CD14-positive monocyte (primary cell): ENCODE results near the gene CXCL11. TPM values are rescaled to one million over a fixed set of nuclear protein-coding genes. Genes with fewer than 3 reads are reported as not detected.
A peak's percentile ranks its signal among the peaks of the same experiment; 100 is the strongest.

Experiments used
- DNase-seq, 3 donors: peaks; one replicate each; pipeline ENCODE4 v3.0.0-alpha.2; 2011 to 2022
- H2AFZ ChIP-seq: 2 replicates; pipeline ENCODE4 v1.6.0; 2012; ENCODE audit warnings: mild to moderate bottlenecking, low read depth, low read length, inconsistent platforms; ENCODE audit not compliant: insufficient read depth, poor library complexity, severe bottlenecking
- H3K27ac ChIP-seq, 2 donors: 1 replicate in 1 of 2; 2 replicates in 1 of 2; pipeline ENCODE4 v1.5.1; 2012 to 2013; ENCODE audit warnings: low read length in 2 of 2, control low read depth in 1 of 2, inconsistent platforms in 1 of 2, low read depth in 1 of 2, mild to moderate bottlenecking in 1 of 2
- H3K27me3 ChIP-seq, 2 donors: one replicate each; pipeline versions ENCODE4 v1.6.0 to v1.6.1; 2011 to 2013; ENCODE audit warnings: low read length in 2 of 2; ENCODE audit not compliant: control insufficient read depth in 2 of 2, insufficient read depth in 2 of 2
- H3K36me3 ChIP-seq, 2 donors: replicated peaks in 1 of 2; 1 replicate in 1 of 2; 2 replicates in 1 of 2; pipeline versions ENCODE4 v1.5.1 to v1.6.1; 2012 to 2013; ENCODE audit warnings: low read length in 2 of 2, control low read depth in 1 of 2, inconsistent platforms in 1 of 2, mild to moderate bottlenecking in 1 of 2; ENCODE audit not compliant: insufficient read depth in 2 of 2, control insufficient read depth in 1 of 2
- H3K4me1 ChIP-seq, 2 donors: 1 replicate in 1 of 2; 2 replicates in 1 of 2; pipeline versions ENCODE4 v1.5.1 to v1.6.1; 2012 to 2013; ENCODE audit warnings: low read length in 2 of 2, control low read depth in 1 of 2, inconsistent platforms in 1 of 2, mild to moderate bottlenecking in 1 of 2, moderate library complexity in 1 of 2; ENCODE audit not compliant: insufficient read depth in 2 of 2, control insufficient read depth in 1 of 2
- H3K4me2 ChIP-seq: replicated peaks from 2 replicates; pipeline ENCODE3; 2012; ENCODE audit warnings: low read length, moderate library complexity, mild to moderate bottlenecking; ENCODE audit not compliant: poor library complexity, severe bottlenecking; ENCODE audit errors: extremely low read depth
- H3K4me3 ChIP-seq, 3 experiments: fragments of 200-600 bp in 1 of 3; sonication (generic) in 1 of 3; replicated peaks in 1 of 3; 1 replicate in 2 of 3; 2 replicates in 1 of 3; pipeline ENCODE4 v1.5.1; 2011 to 2013; ENCODE audit warnings: low read length in 3 of 3, mild to moderate bottlenecking in 3 of 3, control low read depth in 2 of 3, low read depth in 2 of 3, inconsistent platforms in 1 of 3, moderate library complexity in 1 of 3
- H3K79me2 ChIP-seq: 2 replicates; pipeline ENCODE4 v1.6.0; 2012; ENCODE audit warnings: mild to moderate bottlenecking, control low read depth, inconsistent platforms, low read length, moderate library complexity; ENCODE audit not compliant: insufficient read depth
- H3K9ac ChIP-seq: 2 replicates; pipeline ENCODE4 v1.6.0; 2017; ENCODE audit warnings: low read length, mild to moderate bottlenecking; ENCODE audit not compliant: insufficient read depth, poor library complexity, severe bottlenecking
- H3K9me3 ChIP-seq, 2 donors: replicated peaks in 1 of 2; 1 replicate in 1 of 2; 2 replicates in 1 of 2; pipeline versions ENCODE4 v1.5.1 to v1.6.1; 2012 to 2013; ENCODE audit warnings: low read length in 2 of 2, control low read depth in 1 of 2; ENCODE audit not compliant: control insufficient read depth in 1 of 2, insufficient read depth in 1 of 2
- H4K20me1 ChIP-seq: 2 replicates; pipeline ENCODE4 v1.6.0; 2012; ENCODE audit warnings: mild to moderate bottlenecking, low read length, control low read depth, moderate library complexity; ENCODE audit not compliant: insufficient read depth
- H3K27ac Mint-ChIP-seq, 7 donors: one replicate each; pipeline ENCODE4 v1.8.0; 2020; ENCODE audit warnings: mild to moderate bottlenecking in 7 of 7, mixed read lengths in 7 of 7, moderate library complexity in 6 of 7, inconsistent platforms in 2 of 7
- H3K27me3 Mint-ChIP-seq, 3 donors: one replicate each; pipeline ENCODE4 v1.8.0; 2021 to 2022; ENCODE audit warnings: low read depth in 3 of 3, mild to moderate bottlenecking in 3 of 3, mixed read lengths in 3 of 3, moderate library complexity in 3 of 3, inconsistent platforms in 1 of 3
- H3K36me3 Mint-ChIP-seq, 2 donors: one replicate each; pipeline ENCODE4 v1.8.0; 2020; ENCODE audit warnings: mixed read lengths in 2 of 2, inconsistent platforms in 1 of 2, mild to moderate bottlenecking in 1 of 2
- H3K4me1 Mint-ChIP-seq: one replicate; pipeline ENCODE4 v1.8.0; 2020; ENCODE audit warnings: mild to moderate bottlenecking, mixed read lengths
- H3K4me3 Mint-ChIP-seq, 2 donors: one replicate each; pipeline ENCODE4 v1.8.0; 2020; ENCODE audit warnings: mild to moderate bottlenecking in 2 of 2, mixed read lengths in 2 of 2, moderate library complexity in 1 of 2
- H3K9me3 Mint-ChIP-seq, 7 donors: one replicate each; pipeline ENCODE4 v1.8.0; 2020 to 2022; ENCODE audit warnings: mixed read lengths in 7 of 7, mild to moderate bottlenecking in 6 of 7, moderate library complexity in 6 of 7, inconsistent platforms in 2 of 7
- CTCF ChIP-seq: fragments of 200-600 bp; IDR thresholded peaks from one replicate; pipeline ENCODE4 v1.8.0; 2022; ENCODE audit warnings: antibody characterized with exemption, mild to moderate bottlenecking
- WGBS: methylation state at CpG from one replicate; pipeline ENCODE4 v1.1.5; 2013; ENCODE audit warnings: missing lambda C conversion rate; ENCODE audit not compliant: insufficient coverage; 5-methylcytosine and 5-hydroxymethylcytosine counted together
- intact Hi-C, 2 donors: fragments of 100-400 bp; cut with micrococcal nuclease; formaldehyde crosslinking; loops; one replicate each; pipeline versions ENCODE4 v1.15.0 to v1.15.1; 2023
- polyA plus RNA-seq, 3 donors: library from polyadenylated mRNA; depleted of rRNA in 1 of 3; unstranded in 2 of 3; stranded (reverse) in 1 of 3; fragments of 300-500 nt in 2 of 3; fragments of >200 nt in 1 of 3; fragmentation: Illumina TruSeq in 2 of 3; gene quantifications; 1 replicate in 2 of 3; 2 replicates in 1 of 3; pipeline ENCODE4 v1.2.3, GENCODE V29; 2012 to 2021

Gene CXCL11
- polyA plus RNA-seq, 3 donors = 0.15 to 0.36 (median 0.25) TPM

DNA sequence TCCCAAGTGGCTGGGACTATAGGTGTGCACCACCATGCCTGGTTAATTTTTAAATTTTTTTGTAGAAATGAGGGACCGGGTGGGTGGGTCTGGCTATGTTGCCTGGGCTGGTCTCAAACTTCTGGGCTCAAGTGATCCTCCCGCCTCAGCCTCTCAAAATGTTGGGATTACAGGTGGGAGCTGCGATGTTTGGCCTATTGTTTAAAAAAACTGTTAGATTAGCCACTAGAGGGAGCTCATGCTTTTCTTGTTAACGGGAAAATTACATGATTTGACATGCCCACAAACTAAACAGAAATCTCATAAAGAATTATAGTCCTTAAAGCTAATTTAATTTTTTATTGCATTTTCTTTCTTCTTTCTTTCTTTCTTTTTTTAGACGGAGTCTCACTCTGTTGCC lies 40.1 kb downstream of the CXCL11 start:
- intact Hi-C loops = loop anchor here (1.0 to 2.0 kb wide), 2 partner anchors 71 to 72 kb away; no protein-coding TSS in a partner anchor
- Histone ChIP-seq H3K9me3 (no peaks in the 10 kb centered on the region), H4K20me1 (no peaks in the 10 kb centered on the region), H3K4me2 (no peak overlapping the region), H3K79me2 (peaks cover 1% of the 10 kb centered on the region), H3K27me3 (peaks cover 0 to 2% of the 10 kb centered on the region in 2 donors), H3K36me3 (no peaks in the 10 kb centered on the region), H3K27ac (no peak overlapping the region), H3K4me3 (no peak overlapping the region), H3K4me1 (peaks cover 6% of the 10 kb centered on the region in 2 donors), H3K9ac (no peak overlapping the region), H2AFZ (no peak overlapping the region)
- H3K27ac Mint-ChIP-seq = no peak overlapping the region
- peaks cover 1 to 7% (median 4%) of the 10 kb centered on the region in 3 donors for H3K27me3 Mint-ChIP-seq
- H3K9me3 Mint-ChIP-seq = no peaks in the 10 kb centered on the region
- peaks cover 3% of the 10 kb centered on the region for H3K4me1 Mint-ChIP-seq
- TF ChIP-seq CTCF = peak; percentile 77
- no peak overlapping the region for H3K4me3 Mint-ChIP-seq
- WGBS = 11% methylated on average over 2 of the region's 5 CpGs
- peak; percentile 31 to 67 (median 46) for DNase-seq
- no peaks in the 10 kb centered on the region for H3K36me3 Mint-ChIP-seq

GRCh38 chr4:75992462-75992861 lies 43.4 kb downstream of the CXCL11 start:
- DNase-seq = no peak
- Histone ChIP-seq H3K36me3 (peaks cover 0 to 6% of the 10 kb centered on the region in 2 donors), H4K20me1 (peaks cover 15% of the 10 kb centered on the region), H3K9me3 (no peaks in the 10 kb centered on the region), H3K4me3 (no peak overlapping the region), H3K27ac (no peak overlapping the region), H3K4me2 (no peak overlapping the region), H3K9ac (no peak overlapping the region), H3K79me2 (peaks cover 34% of the 10 kb centered on the region), H3K27me3 (peaks cover 0 to 2% of the 10 kb centered on the region in 2 donors), H3K4me1 (peaks cover 23 to 24% of the 10 kb centered on the region in 2 donors), H2AFZ (no peak overlapping the region)
- H3K27ac Mint-ChIP-seq = no peak overlapping the region
- H3K4me3 Mint-ChIP-seq = peak overlapping the region in 1 of 2 donors; percentile 11
- H3K9me3 Mint-ChIP-seq = no peaks in the 10 kb centered on the region
- peaks cover 28% of the 10 kb centered on the region for H3K4me1 Mint-ChIP-seq
- intact Hi-C loops = loop anchor here in 1 of 2 donors (5.0 kb wide), 1 partner anchor 155 kb away; the partner anchor contains the start of gene NUP54
- peaks cover 6 to 10% of the 10 kb centered on the region in 2 donors for H3K36me3 Mint-ChIP-seq
- peaks cover 1 to 5% (median 2%) of the 10 kb centered on the region in 3 donors for H3K27me3 Mint-ChIP-seq
- 100% methylated on average over 1 of the region's 1 CpG for WGBS
- TF ChIP-seq CTCF = no peak
